Natural killer cell (primary cell): Measurements from ENCODE around the gene HEPN1. TPM values are rescaled to one million over a fixed set of nuclear protein-coding genes. Genes with fewer than 3 reads are reported as not detected.

Experiments used
- ATAC-seq, 3 donors: fragments of 150-1000 bp in 2 of 3; fragments of 200-7000 bp in 1 of 3; cut with Tn5 transposase; 1 replicate in 1 of 3; 2 replicates in 2 of 3; pipeline ENCODE4 v1.10.0; 2021; ENCODE audit warnings: mild to moderate bottlenecking in 2 of 3, moderate library complexity in 2 of 3
- DNase-seq, 2 donors: peaks; one replicate each; pipeline versions ENCODE4 v3.0.0 to v3.0.0-alpha.2; 2013 to 2021; ENCODE audit warnings: mixed read lengths in 1 of 2
- H3K27ac ChIP-seq: one replicate; pipeline ENCODE4 v1.5.1; 2013; ENCODE audit warnings: mild to moderate bottlenecking, low read length
- H3K27me3 ChIP-seq: one replicate; pipeline ENCODE4 v1.6.1; 2013; ENCODE audit warnings: low read length; ENCODE audit not compliant: control insufficient read depth, insufficient read depth
- H3K36me3 ChIP-seq: one replicate; pipeline ENCODE4 v1.6.1; 2013; ENCODE audit warnings: low read length; ENCODE audit not compliant: control insufficient read depth, insufficient read depth
- H3K4me1 ChIP-seq: one replicate; pipeline ENCODE4 v1.6.1; 2013; ENCODE audit warnings: low read length; ENCODE audit not compliant: control insufficient read depth, insufficient read depth
- H3K4me3 ChIP-seq: one replicate; pipeline ENCODE4 v1.5.1; 2013; ENCODE audit warnings: low read length
- H3K9me3 ChIP-seq: one replicate; pipeline ENCODE4 v1.6.1; 2013; ENCODE audit warnings: low read length; ENCODE audit not compliant: control insufficient read depth, insufficient read depth
- H3K27ac Mint-ChIP-seq, 2 donors: one replicate each; pipeline ENCODE4 v1.8.0; 2022; ENCODE audit warnings: mild to moderate bottlenecking in 2 of 2, mixed read lengths in 2 of 2, moderate library complexity in 1 of 2
- H3K27me3 Mint-ChIP-seq, 2 donors: one replicate each; pipeline ENCODE4 v1.8.0; 2022; ENCODE audit warnings: low read depth in 2 of 2, mixed read lengths in 2 of 2
- H3K36me3 Mint-ChIP-seq: one replicate; pipeline ENCODE4 v1.8.0; 2022; ENCODE audit warnings: mixed read lengths
- H3K4me1 Mint-ChIP-seq, 2 donors: one replicate each; pipeline ENCODE4 v1.8.0; 2022; ENCODE audit warnings: mixed read lengths in 2 of 2
- H3K4me3 Mint-ChIP-seq: one replicate; pipeline ENCODE4 v1.8.0; 2022; ENCODE audit warnings: mild to moderate bottlenecking, moderate library complexity, mixed read lengths
- H3K9me3 Mint-ChIP-seq, 2 donors: one replicate each; pipeline ENCODE4 v1.8.0; 2022; ENCODE audit warnings: mixed read lengths in 2 of 2
- WGBS: methylation state at CpG from one replicate; pipeline ENCODE4 v1.1.7; 2013; ENCODE audit warnings: missing lambda C conversion rate; ENCODE audit not compliant: insufficient coverage; 5-methylcytosine and 5-hydroxymethylcytosine counted together
- intact Hi-C: fragments of 100-400 bp; cut with micrococcal nuclease; formaldehyde crosslinking; loops from one replicate; pipeline ENCODE4 v1.14.2; 2022
- total RNA-seq, 4 donors: library from RNA; stranded (reverse); fragments of 120-200 nt in 1 of 4; gene quantifications; one replicate each; pipeline versions ENCODE4 v1.2.3 to v1.2.4, GENCODE V29; 2013 to 2022
- TF ChIP-seq, protein P1 (sequence below): fragments of 200-600 bp; IDR thresholded peaks from one replicate; pipeline ENCODE4 v1.8.0; 2022; ENCODE audit warnings: antibody characterized with exemption

Gene HEPN1
- total RNA-seq, 3 donors from 2014 or later (not counting 1 experiment from before 2014, with no cell fraction given): not detected

DNA sequence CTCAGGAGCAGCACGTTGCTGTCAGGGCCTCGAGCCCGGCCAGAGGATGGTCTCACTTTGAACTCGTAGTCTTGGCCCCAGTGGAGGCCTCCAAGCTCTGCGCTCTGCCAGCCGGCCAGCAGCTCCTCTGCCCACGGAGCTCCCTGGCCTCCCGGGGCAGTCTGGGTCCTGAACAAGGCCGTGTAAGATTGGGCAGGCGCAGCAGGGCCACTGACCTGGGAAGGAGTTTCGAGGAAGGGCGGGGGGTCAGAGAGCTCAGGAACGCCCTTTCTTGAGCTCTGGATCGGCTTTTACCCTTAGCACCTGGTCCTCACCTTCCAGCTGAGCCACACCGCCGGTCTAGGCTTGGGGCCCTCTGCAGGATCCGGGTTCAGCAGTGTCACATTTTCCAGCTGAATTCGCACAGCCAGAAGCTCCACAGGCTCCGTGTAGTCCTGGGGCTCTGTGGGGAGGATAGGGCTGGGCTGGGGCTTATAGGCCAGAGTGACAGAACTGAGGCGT is 23.5 kb upstream of the HEPN1 start:
- H3K36me3 Mint-ChIP-seq: no peaks in the 10 kb centered on the region
- no peak for DNase-seq
- no peaks in the 10 kb centered on the region for H3K9me3 Mint-ChIP-seq
- H3K9me3 ChIP-seq: no peaks in the 10 kb centered on the region
- H3K4me1 ChIP-seq: peaks cover 5% of the 10 kb centered on the region
- ATAC-seq: no peak
- 90% methylated on average over 20 of the region's 20 CpGs for WGBS
- no peak overlapping the region for H3K4me3 ChIP-seq
- H3K27me3 ChIP-seq: no peaks in the 10 kb centered on the region
- peaks cover 6 to 11% of the 10 kb centered on the region in 2 donors for H3K27me3 Mint-ChIP-seq
- H3K4me3 Mint-ChIP-seq: no peak overlapping the region
- TF ChIP-seq, protein P1, sequence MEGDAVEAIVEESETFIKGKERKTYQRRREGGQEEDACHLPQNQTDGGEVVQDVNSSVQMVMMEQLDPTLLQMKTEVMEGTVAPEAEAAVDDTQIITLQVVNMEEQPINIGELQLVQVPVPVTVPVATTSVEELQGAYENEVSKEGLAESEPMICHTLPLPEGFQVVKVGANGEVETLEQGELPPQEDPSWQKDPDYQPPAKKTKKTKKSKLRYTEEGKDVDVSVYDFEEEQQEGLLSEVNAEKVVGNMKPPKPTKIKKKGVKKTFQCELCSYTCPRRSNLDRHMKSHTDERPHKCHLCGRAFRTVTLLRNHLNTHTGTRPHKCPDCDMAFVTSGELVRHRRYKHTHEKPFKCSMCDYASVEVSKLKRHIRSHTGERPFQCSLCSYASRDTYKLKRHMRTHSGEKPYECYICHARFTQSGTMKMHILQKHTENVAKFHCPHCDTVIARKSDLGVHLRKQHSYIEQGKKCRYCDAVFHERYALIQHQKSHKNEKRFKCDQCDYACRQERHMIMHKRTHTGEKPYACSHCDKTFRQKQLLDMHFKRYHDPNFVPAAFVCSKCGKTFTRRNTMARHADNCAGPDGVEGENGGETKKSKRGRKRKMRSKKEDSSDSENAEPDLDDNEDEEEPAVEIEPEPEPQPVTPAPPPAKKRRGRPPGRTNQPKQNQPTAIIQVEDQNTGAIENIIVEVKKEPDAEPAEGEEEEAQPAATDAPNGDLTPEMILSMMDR: no peak
- no peak overlapping the region for H3K27ac ChIP-seq
- no peaks in the 10 kb centered on the region for H3K36me3 ChIP-seq
- H3K27ac Mint-ChIP-seq: no peak overlapping the region
- intact Hi-C loops: no loop called here
- peaks cover 0 to 9% of the 10 kb centered on the region in 2 donors for H3K4me1 Mint-ChIP-seq

DNA sequence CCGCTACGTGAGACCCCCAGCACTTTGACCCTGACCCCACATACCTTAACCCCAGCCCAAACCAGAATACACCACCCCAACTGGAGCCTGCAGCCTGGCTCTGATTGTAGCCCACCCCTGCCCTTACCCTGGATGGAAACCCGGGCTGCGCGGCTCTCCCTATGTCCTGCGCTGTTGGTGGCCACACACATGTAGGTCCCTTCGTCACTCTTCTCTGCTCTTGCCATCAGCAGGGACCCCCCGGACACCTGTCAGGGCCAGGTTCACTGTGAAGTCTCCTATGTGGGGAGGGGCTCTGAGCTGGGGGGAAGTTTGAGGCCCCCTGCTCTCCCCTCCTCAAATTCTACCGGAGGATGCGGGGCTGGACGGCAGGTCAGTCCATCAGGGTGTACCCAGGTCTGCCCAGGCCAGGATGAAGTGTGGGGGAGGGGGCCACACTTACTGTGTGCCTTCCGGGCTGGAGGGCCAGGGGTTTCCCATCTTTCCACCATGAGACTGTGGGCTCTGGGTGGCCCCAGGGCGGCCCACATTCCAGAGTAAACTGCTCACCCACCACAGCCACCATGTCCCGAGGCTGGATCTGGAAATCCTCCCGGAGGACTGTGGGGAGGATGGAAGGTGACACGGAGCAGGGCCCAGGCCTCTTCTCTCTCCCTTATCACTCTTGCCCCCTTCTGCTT is 22.8 kb upstream of the HEPN1 start:
- intact Hi-C loops: no loop called here

DNA sequence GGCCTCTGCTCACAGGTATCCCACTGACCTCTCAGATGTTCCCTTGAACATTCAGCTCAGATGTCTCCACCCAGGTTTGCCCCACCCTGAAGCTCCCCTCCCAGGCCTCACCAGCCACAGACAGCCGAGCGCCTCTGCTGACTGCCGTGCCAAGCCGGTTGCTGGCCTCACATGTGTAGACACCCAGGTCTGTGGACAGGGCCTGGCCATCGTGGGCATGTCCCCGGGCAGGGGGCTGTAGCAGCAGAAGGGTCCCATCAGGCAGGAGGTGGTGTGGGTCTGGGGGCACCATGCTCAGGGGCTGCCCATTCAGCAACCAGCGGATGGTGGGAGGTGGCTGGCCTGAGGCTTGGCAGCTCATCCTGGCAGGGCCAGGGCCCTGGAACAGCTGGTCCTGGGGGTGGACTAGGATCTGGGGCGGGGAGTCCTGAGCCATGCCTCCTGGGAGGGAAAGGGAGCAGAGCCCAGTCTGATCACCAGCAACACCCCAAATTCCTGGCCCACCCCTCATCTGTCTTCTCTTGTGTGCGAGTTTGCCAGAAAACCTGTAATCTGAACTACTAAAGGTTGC is 22.1 kb upstream of the HEPN1 start:
- Mint-ChIP-seq H3K4me3 (no peak overlapping the region), H3K9me3 (no peaks in the 10 kb centered on the region), H3K27ac (no peak overlapping the region), H3K4me1 (peaks cover 0 to 9% of the 10 kb centered on the region in 2 donors), H3K27me3 (peaks cover 17 to 24% of the 10 kb centered on the region in 2 donors), H3K36me3 (no peaks in the 10 kb centered on the region)
- Histone ChIP-seq H3K27me3 (no peaks in the 10 kb centered on the region), H3K4me3 (no peak overlapping the region), H3K36me3 (no peaks in the 10 kb centered on the region), H3K27ac (no peak overlapping the region), H3K9me3 (no peaks in the 10 kb centered on the region), H3K4me1 (peaks cover 5% of the 10 kb centered on the region)
- DNase-seq (no peak), ATAC-seq (no peak)
- TF ChIP-seq, protein P1: no peak
- intact Hi-C loops: no loop called here
- WGBS: 73% methylated on average over 9 of the region's 9 CpGs

More for the DNA sequence above, 22.8 kb upstream of the HEPN1 start:
- 92% methylated on average over 11 of the region's 16 CpGs for WGBS
- no peak overlapping the region for H3K27ac Mint-ChIP-seq
- Histone ChIP-seq H3K27me3 (no peaks in the 10 kb centered on the region), H3K4me3 (no peak overlapping the region), H3K36me3 (no peaks in the 10 kb centered on the region), H3K4me1 (peaks cover 5% of the 10 kb centered on the region), H3K27ac (no peak overlapping the region), H3K9me3 (no peaks in the 10 kb centered on the region)
- H3K4me3 Mint-ChIP-seq: no peak overlapping the region
- ATAC-seq: no peak
- no peak for DNase-seq
- no peaks in the 10 kb centered on the region for H3K36me3 Mint-ChIP-seq
- TF ChIP-seq, protein P1: no peak
- no peaks in the 10 kb centered on the region for H3K9me3 Mint-ChIP-seq
- peaks cover 11 to 17% of the 10 kb centered on the region in 2 donors for H3K27me3 Mint-ChIP-seq
- peaks cover 0 to 9% of the 10 kb centered on the region in 2 donors for H3K4me1 Mint-ChIP-seq
